HepG2 (cell line): Measurements from ENCODE around the gene METRN. TPM values are rescaled to one million over a fixed set of nuclear protein-coding genes. Genes with fewer than 3 reads are reported as not detected.

ENCODE experiments used
- ASH2L ChIP-seq: fragments of 300-600, 200-600 bp; sonication (generic); IDR thresholded peaks from 2 replicates; pipeline ENCODE4 v1.7.0; 2017; ENCODE audit warnings: low read depth, mild to moderate bottlenecking, moderate library complexity, mixed read lengths, low read length; ENCODE audit not compliant: insufficient read length
- BRD4 ChIP-seq: sonication (generic); formaldehyde crosslinking; IDR thresholded peaks from 2 replicates; pipeline ENCODE4 v1.4.0; 2020; ENCODE audit warnings: missing genetic modification reagents
- IKZF1 ChIP-seq: fragments of 450-650 bp; IDR thresholded peaks from 2 replicates; pipeline ENCODE4 v1.7.1; 2016
- KAT7 ChIP-seq: IDR thresholded peaks from 2 replicates; pipeline ENCODE4 v1.6.1; 2018; ENCODE audit warnings: borderline replicate concordance, missing compliant biosample characterization
- REXO4 ChIP-seq: sonication (generic); formaldehyde crosslinking; IDR thresholded peaks from 2 replicates; pipeline ENCODE4 v1.8.0; 2022; ENCODE audit warnings: missing genetic modification reagents, mild to moderate bottlenecking, borderline replicate concordance
- SMAD1 ChIP-seq: sonication (generic); formaldehyde crosslinking; IDR thresholded peaks from 2 replicates; pipeline ENCODE4 v1.4.0; 2020; ENCODE audit warnings: missing genetic modification reagents, low read depth, mild to moderate bottlenecking, borderline replicate concordance
- polyA plus RNA-seq, 8 experiments: library from polyadenylated mRNA; depleted of rRNA in 3 of 8; stranded (reverse) in 7 of 8; unstranded in 1 of 8; fragments of >200 nt; fragmentation: Illumina TruSeq in 4 of 8; extraction: Trizol in 4 of 8; gene quantifications; 2 replicates each; pipeline versions ENCODE4 v1.2.1 to v1.2.3, GENCODE V29; 2011 to 2016; ENCODE audit warnings: low read depth in 4 of 8, missing spikeins in 1 of 8, mixed read lengths in 1 of 8; ENCODE audit not compliant: insufficient read depth in 1 of 8
- total RNA-seq, 5 experiments: library from RNA; depleted of rRNA; stranded (reverse); fragments of >200 nt; fragmentation: Illumina TruSeq; extraction: Trizol; gene quantifications; 2 replicates each; pipeline ENCODE4 v1.2.3, GENCODE V29; 2016; ENCODE audit warnings: low read depth in 1 of 5
- TF ChIP-seq, protein P1 (sequence below): IDR thresholded peaks from 2 replicates; pipeline ENCODE4 v1.6.1; 2016; ENCODE audit warnings: low read depth, missing genetic modification reagents, missing compliant biosample characterization
- TF ChIP-seq, protein P2 (sequence below): sonication (generic); formaldehyde crosslinking; IDR thresholded peaks from 2 replicates; pipeline ENCODE4 v1.4.0; 2020; ENCODE audit warnings: mild to moderate bottlenecking, low read depth, missing genetic modification reagents
- TF ChIP-seq, protein P3 (sequence below): sonication (generic); formaldehyde crosslinking; IDR thresholded peaks from 2 replicates; pipeline ENCODE4 v1.4.0; 2020; ENCODE audit warnings: missing genetic modification reagents, borderline replicate concordance
- TF ChIP-seq, protein P4 (sequence below): sonication (generic); formaldehyde crosslinking; IDR thresholded peaks from 2 replicates; pipeline ENCODE4 v1.4.0; 2020; ENCODE audit warnings: mild to moderate bottlenecking, missing genetic modification reagents
- TF ChIP-seq, protein P5 (sequence below): sonication (generic); formaldehyde crosslinking; IDR thresholded peaks from 2 replicates; pipeline ENCODE4 v1.4.0; 2020; ENCODE audit warnings: mild to moderate bottlenecking, missing genetic modification reagents
- TF ChIP-seq, protein P6 (sequence below): sonication (generic); formaldehyde crosslinking; IDR thresholded peaks from 2 replicates; pipeline ENCODE4 v1.4.0; 2020; ENCODE audit warnings: missing genetic modification reagents, borderline replicate concordance
- TF ChIP-seq, protein P7 (sequence below): sonication (generic); formaldehyde crosslinking; IDR thresholded peaks from 2 replicates; pipeline ENCODE4 v1.4.0; 2020; ENCODE audit warnings: missing genetic modification reagents

The METRN gene
- total and polyA plus RNA-seq, 2 of the 13 experiments (the other 11 are each of a cell fraction or from before 2014, with no cell fraction given) = 25.5 to 46.1 TPM

DNA sequence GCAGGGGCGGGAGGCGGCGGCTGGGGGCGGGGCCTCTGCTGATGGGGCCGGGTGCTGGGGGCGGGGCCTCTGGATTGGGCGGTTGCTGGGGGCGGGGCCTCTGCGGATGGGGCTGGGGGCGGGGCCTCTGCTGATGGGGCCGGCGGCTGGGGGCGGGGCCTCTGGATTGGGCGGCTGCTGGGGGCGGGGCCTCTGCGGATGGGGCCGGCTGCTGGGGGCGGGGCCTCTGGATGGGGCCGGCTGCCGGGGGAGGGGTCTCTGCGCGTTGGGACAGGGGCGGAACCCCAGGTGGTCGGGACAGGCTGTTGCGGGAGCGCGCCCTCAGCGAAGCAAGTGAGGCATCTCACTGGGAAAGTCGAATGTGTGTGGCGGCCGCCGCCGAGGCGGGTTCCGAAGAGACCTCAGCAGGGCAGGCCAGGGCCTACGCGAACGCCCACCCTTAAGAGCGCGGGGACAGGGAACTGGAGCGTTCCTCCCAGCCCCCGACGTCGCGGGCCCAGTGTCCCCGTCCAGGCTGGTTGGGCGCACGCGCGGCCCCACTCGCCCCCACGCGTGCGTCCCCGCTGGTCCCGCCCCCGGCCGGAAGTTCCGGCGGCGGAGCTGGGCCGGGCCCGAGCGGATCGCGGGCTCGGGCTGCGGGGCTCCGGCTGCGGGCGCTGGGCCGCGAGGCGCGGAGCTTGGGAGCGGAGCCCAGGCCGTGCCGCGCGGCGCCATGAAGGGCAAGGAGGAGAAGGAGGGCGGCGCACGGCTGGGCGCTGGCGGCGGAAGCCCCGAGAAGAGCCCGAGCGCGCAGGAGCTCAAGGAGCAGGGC lies 34.9 kb upstream of the METRN start, which contains the start of gene STUB1 (continued):
- TF ChIP-seq, protein P1, sequence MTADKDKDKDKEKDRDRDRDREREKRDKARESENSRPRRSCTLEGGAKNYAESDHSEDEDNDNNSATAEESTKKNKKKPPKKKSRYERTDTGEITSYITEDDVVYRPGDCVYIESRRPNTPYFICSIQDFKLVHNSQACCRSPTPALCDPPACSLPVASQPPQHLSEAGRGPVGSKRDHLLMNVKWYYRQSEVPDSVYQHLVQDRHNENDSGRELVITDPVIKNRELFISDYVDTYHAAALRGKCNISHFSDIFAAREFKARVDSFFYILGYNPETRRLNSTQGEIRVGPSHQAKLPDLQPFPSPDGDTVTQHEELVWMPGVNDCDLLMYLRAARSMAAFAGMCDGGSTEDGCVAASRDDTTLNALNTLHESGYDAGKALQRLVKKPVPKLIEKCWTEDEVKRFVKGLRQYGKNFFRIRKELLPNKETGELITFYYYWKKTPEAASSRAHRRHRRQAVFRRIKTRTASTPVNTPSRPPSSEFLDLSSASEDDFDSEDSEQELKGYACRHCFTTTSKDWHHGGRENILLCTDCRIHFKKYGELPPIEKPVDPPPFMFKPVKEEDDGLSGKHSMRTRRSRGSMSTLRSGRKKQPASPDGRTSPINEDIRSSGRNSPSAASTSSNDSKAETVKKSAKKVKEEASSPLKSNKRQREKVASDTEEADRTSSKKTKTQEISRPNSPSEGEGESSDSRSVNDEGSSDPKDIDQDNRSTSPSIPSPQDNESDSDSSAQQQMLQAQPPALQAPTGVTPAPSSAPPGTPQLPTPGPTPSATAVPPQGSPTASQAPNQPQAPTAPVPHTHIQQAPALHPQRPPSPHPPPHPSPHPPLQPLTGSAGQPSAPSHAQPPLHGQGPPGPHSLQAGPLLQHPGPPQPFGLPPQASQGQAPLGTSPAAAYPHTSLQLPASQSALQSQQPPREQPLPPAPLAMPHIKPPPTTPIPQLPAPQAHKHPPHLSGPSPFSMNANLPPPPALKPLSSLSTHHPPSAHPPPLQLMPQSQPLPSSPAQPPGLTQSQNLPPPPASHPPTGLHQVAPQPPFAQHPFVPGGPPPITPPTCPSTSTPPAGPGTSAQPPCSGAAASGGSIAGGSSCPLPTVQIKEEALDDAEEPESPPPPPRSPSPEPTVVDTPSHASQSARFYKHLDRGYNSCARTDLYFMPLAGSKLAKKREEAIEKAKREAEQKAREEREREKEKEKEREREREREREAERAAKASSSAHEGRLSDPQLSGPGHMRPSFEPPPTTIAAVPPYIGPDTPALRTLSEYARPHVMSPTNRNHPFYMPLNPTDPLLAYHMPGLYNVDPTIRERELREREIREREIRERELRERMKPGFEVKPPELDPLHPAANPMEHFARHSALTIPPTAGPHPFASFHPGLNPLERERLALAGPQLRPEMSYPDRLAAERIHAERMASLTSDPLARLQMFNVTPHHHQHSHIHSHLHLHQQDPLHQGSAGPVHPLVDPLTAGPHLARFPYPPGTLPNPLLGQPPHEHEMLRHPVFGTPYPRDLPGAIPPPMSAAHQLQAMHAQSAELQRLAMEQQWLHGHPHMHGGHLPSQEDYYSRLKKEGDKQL (CRISPR knock-in tag) = no peak
- TF ChIP-seq, protein P2, sequence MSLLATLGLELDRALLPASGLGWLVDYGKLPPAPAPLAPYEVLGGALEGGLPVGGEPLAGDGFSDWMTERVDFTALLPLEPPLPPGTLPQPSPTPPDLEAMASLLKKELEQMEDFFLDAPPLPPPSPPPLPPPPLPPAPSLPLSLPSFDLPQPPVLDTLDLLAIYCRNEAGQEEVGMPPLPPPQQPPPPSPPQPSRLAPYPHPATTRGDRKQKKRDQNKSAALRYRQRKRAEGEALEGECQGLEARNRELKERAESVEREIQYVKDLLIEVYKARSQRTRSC (CRISPR knock-in tag) = no peak
- TF ChIP-seq, protein P3, sequence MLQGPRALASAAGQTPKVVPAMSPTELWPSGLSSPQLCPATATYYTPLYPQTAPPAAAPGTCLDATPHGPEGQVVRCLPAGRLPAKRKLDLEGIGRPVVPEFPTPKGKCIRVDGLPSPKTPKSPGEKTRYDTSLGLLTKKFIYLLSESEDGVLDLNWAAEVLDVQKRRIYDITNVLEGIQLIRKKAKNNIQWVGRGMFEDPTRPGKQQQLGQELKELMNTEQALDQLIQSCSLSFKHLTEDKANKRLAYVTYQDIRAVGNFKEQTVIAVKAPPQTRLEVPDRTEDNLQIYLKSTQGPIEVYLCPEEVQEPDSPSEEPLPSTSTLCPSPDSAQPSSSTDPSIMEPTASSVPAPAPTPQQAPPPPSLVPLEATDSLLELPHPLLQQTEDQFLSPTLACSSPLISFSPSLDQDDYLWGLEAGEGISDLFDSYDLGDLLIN (CRISPR knock-in tag) = no peak
- TF ChIP-seq SMAD1 = no peak
- no peak for TF ChIP-seq KAT7 (CRISPR knock-in tag)
- TF ChIP-seq REXO4 = no peak
- TF ChIP-seq BRD4 (CRISPR knock-in tag) = 0 out of 2 replicates have a peak, but pooled peaks have one; percentile 54
- peak; percentile 14 for TF ChIP-seq ASH2L
- TF ChIP-seq, protein P4, sequence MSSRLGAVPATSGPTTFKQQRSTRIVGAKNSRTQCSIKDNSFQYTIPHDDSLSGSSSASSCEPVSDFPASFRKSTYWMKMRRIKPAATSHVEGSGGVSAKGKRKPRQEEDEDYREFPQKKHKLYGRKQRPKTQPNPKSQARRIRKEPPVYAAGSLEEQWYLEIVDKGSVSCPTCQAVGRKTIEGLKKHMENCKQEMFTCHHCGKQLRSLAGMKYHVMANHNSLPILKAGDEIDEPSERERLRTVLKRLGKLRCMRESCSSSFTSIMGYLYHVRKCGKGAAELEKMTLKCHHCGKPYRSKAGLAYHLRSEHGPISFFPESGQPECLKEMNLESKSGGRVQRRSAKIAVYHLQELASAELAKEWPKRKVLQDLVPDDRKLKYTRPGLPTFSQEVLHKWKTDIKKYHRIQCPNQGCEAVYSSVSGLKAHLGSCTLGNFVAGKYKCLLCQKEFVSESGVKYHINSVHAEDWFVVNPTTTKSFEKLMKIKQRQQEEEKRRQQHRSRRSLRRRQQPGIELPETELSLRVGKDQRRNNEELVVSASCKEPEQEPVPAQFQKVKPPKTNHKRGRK = no peak
- TF ChIP-seq, protein P5, sequence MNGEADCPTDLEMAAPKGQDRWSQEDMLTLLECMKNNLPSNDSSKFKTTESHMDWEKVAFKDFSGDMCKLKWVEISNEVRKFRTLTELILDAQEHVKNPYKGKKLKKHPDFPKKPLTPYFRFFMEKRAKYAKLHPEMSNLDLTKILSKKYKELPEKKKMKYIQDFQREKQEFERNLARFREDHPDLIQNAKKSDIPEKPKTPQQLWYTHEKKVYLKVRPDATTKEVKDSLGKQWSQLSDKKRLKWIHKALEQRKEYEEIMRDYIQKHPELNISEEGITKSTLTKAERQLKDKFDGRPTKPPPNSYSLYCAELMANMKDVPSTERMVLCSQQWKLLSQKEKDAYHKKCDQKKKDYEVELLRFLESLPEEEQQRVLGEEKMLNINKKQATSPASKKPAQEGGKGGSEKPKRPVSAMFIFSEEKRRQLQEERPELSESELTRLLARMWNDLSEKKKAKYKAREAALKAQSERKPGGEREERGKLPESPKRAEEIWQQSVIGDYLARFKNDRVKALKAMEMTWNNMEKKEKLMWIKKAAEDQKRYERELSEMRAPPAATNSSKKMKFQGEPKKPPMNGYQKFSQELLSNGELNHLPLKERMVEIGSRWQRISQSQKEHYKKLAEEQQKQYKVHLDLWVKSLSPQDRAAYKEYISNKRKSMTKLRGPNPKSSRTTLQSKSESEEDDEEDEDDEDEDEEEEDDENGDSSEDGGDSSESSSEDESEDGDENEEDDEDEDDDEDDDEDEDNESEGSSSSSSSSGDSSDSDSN (CRISPR knock-in tag) = 0 out of 2 replicates have a peak, but pooled peaks have one; percentile 4
- TF ChIP-seq, protein P6, sequence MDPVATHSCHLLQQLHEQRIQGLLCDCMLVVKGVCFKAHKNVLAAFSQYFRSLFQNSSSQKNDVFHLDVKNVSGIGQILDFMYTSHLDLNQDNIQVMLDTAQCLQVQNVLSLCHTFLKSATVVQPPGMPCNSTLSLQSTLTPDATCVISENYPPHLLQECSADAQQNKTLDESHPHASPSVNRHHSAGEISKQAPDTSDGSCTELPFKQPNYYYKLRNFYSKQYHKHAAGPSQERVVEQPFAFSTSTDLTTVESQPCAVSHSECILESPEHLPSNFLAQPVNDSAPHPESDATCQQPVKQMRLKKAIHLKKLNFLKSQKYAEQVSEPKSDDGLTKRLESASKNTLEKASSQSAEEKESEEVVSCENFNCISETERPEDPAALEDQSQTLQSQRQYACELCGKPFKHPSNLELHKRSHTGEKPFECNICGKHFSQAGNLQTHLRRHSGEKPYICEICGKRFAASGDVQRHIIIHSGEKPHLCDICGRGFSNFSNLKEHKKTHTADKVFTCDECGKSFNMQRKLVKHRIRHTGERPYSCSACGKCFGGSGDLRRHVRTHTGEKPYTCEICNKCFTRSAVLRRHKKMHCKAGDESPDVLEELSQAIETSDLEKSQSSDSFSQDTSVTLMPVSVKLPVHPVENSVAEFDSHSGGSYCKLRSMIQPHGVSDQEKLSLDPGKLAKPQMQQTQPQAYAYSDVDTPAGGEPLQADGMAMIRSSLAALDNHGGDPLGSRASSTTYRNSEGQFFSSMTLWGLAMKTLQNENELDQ (CRISPR knock-in tag) = no peak
- TF ChIP-seq IKZF1 = no peak
- TF ChIP-seq, protein P7, sequence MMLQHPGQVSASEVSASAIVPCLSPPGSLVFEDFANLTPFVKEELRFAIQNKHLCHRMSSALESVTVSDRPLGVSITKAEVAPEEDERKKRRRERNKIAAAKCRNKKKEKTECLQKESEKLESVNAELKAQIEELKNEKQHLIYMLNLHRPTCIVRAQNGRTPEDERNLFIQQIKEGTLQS (CRISPR knock-in tag) = no peak
